Measurements from ENCODE around the gene SFMBT2.

SFMBT2 gene

GRCh38 chr10:7298495-7298894, 112.3 kb downstream of the SFMBT2 start:
- DNase-seq (ENCODE audit: low read depth): no peak

DNA sequence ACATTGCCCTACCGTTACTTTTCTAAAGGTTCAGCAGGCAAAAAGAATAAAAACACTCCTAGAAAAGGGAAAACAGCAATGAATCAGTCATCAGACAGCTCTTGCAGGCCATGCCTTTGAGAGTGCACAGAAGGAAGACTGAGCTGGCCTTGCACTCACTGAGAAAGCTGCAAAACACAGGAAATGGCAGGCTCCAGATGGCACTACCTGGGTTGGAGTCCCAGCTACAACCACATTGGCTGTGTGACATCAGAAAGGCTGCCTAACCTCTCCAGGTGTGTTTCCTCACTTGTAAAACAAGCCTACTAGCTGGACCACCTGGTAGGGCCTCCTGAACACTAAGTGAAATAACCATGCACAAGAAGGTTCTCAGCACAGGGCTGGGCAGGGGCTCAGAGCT, 113.7 kb downstream of the SFMBT2 start:
- no peak for DNase-seq (ENCODE audit: low read depth)

GRCh38 chr10:7296648-7297047, 114.2 kb downstream of the SFMBT2 start:
- no peak for DNase-seq (ENCODE audit: low read depth)

GRCh38 chr10:7296076-7296475, 114.8 kb downstream of the SFMBT2 start:
- DNase-seq (ENCODE audit: low read depth): no peak

DNA sequence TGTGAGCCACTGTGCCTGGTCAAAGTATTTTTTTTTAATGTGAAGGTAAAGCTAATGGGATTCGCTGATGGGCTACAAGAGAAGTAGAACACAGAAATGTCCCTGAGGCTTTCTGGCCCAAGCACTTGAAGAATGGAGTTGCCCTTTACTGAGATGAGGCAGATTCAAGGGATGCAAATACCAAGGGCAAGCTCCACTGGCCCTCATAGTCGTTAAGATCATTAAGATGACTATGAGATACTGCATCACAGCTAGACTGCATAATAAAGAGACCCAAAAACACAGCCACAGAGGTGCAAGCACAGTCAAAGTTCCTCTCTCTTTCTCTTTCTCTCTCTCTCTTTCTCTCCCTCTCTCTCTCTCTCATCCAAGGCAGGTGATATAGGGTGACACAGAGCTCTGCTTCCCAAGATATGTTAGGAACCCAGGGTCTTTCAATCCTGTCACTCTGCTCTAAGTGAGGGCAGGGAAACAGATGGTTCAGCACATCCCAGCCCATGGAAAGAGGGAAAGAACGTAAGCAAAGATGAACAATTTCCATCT, 117.4 kb downstream of the SFMBT2 start:
- no peak for DNase-seq (ENCODE audit: low read depth)

- no peak for DNase-seq (ENCODE audit: low read depth)
These were observed 119.2 kb downstream of the SFMBT2 start for GRCh38 chr10:7291487-7292270.

GRCh38 chr10:7288060-7288690, 122.7 kb downstream of the SFMBT2 start:
- DNase-seq (ENCODE audit: low read depth): no peak

DNA sequence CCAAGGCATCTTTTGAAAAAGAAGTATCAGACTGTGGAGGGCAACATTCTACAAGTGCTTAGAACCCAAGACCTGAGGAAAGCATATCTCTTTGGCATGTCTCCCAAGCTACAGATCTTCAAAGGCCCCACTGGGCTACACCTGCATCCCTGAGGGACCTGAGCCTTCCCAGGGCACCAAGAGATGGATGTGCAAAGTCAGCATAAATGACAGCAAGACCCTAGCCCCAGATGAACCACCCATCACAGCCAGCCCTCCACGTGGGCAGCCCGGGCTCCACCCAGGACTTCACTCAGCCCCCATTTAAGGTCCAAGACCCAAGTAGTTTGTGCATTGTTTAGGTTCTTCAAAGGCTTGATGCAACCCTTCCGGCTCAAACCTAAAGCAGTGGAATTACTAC, 123.5 kb downstream of the SFMBT2 start:
- no peak for DNase-seq (ENCODE audit: low read depth)

DNA sequence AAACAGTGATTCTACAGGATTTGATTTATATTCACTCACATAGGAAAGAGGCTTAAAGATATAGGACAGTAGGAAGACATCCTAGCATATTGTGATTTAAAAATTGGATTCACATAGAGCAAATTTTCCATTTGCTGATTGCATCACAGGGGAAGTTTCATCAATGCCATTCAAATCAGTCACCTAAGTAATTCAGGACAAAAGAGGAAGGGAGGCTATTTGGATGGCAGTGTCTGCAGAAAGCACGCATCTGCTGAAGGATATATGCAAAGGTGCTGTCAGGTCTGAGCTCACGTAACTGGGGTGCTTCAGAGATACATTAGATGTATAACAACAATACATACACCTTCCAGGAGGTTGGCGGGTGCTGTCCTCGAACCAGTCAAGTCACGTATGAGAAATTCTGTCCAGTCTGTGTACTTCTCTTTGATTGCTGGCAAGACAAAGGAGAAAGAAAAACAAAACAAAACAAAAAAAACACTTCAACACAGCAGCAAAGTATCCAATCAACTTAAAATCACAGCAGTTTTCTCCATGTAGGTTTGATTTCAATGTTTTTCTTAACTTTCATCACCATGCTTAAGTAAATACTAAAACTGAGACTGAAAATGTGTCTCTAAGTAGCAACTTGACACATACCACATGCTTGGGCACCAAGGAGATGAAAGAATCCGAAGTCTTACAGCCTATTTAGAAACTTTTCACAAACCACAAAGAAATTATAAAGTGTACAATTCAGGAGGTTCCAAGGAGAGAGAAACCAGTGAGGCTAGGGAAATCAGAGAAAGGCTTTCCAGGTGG, 125.1 kb downstream of the SFMBT2 start:
- DNase-seq (ENCODE audit: low read depth): no peak

DNA sequence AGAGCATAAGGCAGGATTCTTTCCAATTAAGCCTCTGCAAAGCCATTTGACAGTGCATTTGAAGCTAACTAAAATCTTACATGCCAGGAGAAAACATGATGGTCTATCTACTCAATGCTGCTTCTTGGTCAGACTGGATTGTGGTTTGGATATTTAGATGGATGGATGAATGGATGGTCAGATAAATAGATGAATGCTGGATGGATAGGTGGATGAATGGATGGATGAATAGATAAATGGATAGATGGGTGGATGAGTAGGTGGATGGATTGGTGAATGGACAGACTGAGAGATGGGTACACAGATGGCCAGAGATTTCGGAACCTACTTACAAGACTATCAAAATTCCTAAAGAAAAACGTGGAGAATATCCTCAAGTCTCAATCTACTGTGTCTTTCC, 127.6 kb downstream of the SFMBT2 start:
- DNase-seq (ENCODE audit: low read depth): no peak

GRCh38 chr10:7282457-7282856, 128.4 kb downstream of the SFMBT2 start:
- DNase-seq (ENCODE audit: low read depth): no peak

DNA sequence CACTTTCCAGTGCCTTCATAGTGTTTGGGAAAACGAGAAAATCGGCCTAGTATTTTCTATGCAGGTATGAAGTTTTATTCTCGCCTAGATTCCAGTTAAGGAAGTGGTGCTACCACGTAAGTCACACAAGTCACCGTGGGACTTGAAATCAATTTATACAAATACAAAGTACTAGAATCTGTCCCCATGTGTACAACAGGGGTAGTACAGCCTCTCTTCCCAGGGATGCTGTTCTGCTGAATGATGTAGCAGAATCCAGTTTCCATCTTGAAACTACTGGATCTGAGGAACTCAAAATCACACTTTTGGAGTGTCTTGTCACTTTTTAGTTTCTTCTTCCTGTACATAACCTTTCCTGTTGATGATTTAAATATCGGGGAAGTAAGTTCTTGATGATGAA, 129.4 kb downstream of the SFMBT2 start:
- no peak for DNase-seq (ENCODE audit: low read depth)

- DNase-seq (ENCODE audit: low read depth): no peak
These were observed 131.5 kb downstream of the SFMBT2 start for GRCh38 chr10:7279303-7279702.

GRCh38 chr10:7277867-7278266, 133.0 kb downstream of the SFMBT2 start:
- no peak for DNase-seq (ENCODE audit: low read depth)

DNA sequence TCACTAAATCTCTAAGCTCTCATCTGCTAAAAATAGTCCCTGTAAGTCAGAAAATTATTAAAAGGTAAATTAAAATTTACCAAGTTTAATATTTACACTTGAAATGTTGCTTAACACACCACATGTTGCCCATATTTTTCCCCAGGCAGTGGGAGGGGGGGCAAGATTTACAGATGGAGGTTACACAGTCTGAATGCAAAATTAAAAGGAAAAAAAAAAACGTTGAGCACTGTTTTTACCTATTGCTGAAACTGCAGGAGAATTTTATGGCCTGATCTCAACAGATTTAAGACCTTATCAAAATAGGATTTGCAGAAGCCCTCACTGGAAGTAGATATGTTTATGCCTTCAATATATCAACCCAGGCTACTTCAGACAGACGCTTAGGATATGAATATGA, 133.4 kb downstream of the SFMBT2 start:
- no peak for DNase-seq (ENCODE audit: low read depth)

DNA sequence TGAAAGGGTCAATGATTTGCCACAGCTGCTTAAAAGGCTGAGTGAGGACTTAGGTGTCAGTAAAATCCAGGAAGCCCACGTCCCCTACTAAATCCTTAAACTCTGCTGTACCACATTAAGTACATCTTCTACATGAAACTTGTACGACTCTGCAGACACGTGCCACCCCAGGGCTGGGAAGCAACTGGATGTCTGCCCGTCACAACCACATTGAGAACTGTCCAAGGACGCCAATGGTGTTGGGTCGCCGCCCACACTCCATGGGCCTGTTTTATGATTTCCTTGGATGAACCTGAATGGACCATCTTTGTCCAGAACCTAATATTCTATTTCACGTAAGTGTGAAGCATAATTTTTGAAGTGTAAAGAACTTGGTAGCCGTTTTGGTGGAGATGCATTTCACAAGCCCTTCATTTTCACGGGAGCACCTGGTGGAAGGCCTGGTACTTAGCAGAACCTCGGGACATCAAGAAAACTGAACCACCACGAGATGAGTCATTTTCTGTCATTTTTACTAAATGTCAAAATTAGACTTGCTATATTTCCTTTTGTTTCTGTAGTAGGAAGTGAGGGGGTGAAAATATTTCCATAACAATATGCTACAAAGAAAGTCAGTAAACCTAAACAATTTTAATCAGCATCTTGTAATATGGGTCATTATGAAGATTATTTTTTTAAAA, 134.9 kb downstream of the SFMBT2 start:
- DNase-seq (ENCODE audit: low read depth): no peak

DNA sequence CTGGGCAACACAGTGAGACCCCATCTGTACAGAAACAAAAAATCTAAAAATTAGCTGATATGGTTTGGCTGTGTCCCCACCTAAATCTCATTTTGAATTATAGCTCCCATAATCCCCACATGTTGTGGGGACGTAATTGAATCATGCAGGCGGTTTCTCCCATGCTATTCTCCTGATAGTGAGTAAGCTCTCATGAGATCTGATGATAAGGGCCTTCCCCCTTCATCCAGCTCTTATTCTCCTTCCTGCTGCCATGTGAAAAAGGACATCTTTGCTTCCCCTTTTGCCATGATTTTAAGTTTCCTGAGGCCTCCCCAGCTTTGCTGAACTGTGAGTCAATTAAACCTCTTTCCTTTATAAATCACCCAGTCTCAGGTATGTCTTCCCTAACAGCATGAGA, 136.5 kb downstream of the SFMBT2 start:
- DNase-seq (ENCODE audit: low read depth): no peak

GRCh38 chr10:7272008-7272407, 138.8 kb downstream of the SFMBT2 start:
- no peak for DNase-seq (ENCODE audit: low read depth)

DNA sequence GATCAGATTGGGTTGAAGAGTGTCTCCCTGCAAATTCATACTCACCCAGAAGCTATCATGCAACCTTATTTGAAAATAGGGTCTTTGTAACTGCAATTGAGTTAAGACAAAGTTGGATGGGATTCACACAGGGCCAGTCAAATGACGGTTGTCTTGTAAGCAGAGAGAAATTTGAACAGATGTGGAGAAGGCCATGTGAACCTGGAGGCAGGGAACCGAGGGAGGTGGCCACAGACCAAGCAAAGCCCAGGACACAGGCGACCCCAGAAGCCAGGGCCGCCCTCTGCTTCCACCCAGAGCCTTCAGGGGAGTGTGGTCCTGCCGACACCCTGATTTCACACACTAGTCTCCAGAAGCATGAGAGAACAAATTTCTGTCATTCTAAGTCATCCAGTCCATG, 140.8 kb downstream of the SFMBT2 start:
- DNase-seq (ENCODE audit: low read depth): no peak

- no peak for DNase-seq (ENCODE audit: low read depth)
These were observed 143.7 kb downstream of the SFMBT2 start for GRCh38 chr10:7267142-7267541.

GRCh38 chr10:7265396-7266123, 145.3 kb downstream of the SFMBT2 start:
- no peak for DNase-seq (ENCODE audit: low read depth)
